Breast epithelium (tissue), 4 donors: ENCODE data around the gene AGAP2. TPM values are rescaled to one million over a fixed set of nuclear protein-coding genes. Genes with fewer than 3 reads are reported as not detected.

ENCODE experiments used
- DNase-seq, 2 donors: peaks; one replicate each; pipeline ENCODE4 v3.0.0-alpha.2; 2019; ENCODE audit warnings: low spot score in 2 of 2
- H3K27ac ChIP-seq, 2 donors: fragments of 200-600 bp; sonication (generic) in 1 of 2; one replicate each; pipeline ENCODE4 v1.5.1; 2016 to 2019; ENCODE audit warnings: mild to moderate bottlenecking in 1 of 2
- H3K27me3 ChIP-seq, 2 donors: fragments of 200-600 bp; sonication (generic) in 1 of 2; one replicate each; pipeline versions ENCODE4 v1.5.1 to v1.6.0; 2017 to 2019; ENCODE audit warnings: control low read depth in 1 of 2, mild to moderate bottlenecking in 1 of 2
- H3K36me3 ChIP-seq: fragments of 200-600 bp; one replicate; pipeline ENCODE4 v1.5.1; 2019
- H3K4me1 ChIP-seq, 2 donors: fragments of 200-600 bp; sonication (generic); one replicate each; pipeline ENCODE4 v1.5.1; 2016 to 2019; ENCODE audit warnings: control low read depth in 1 of 2
- H3K4me3 ChIP-seq, 3 donors: fragments of 200-600 bp; sonication (generic); 1 replicate in 2 of 3; 2 replicates in 1 of 3; pipeline ENCODE4 v1.5.1; 2016 to 2019; ENCODE audit warnings: mild to moderate bottlenecking in 3 of 3, moderate library complexity in 2 of 3
- H3K9me3 ChIP-seq, 2 donors: fragments of 200-600 bp; sonication (generic) in 1 of 2; one replicate each; pipeline ENCODE4 v1.5.1; 2016 to 2019; ENCODE audit warnings: control low read depth in 1 of 2
- POLR2A ChIP-seq: fragments of 450-650 bp; IDR thresholded peaks from one replicate; pipeline ENCODE4 v1.6.1; 2016; ENCODE audit warnings: antibody characterized with exemption, mild to moderate bottlenecking, moderate library complexity
- POLR2AphosphoS5 ChIP-seq, 3 donors: sonication (generic); formaldehyde crosslinking; IDR thresholded peaks; one replicate each; pipeline ENCODE4 v1.6.1; 2017; ENCODE audit warnings: antibody characterized with exemption in 3 of 3
- intact Hi-C: fragments of 100-400 bp; cut with DNase I; formaldehyde crosslinking; loops from one replicate; pipeline ENCODE4 v1.15.1; 2023; ENCODE audit warnings: low total_unique reads
- total RNA-seq, 3 donors: library from RNA; depleted of rRNA; stranded (reverse); fragments of >200 nt; gene quantifications; one replicate each; pipeline ENCODE4 v1.1.0, GENCODE V29; 2016
- TF ChIP-seq, protein P1 (sequence below), 3 donors: fragments of 450-650 bp; IDR thresholded peaks; one replicate each; pipeline ENCODE4 v1.5.1; 2016 to 2017; ENCODE audit warnings: antibody characterized with exemption in 3 of 3, mild to moderate bottlenecking in 3 of 3, moderate library complexity in 3 of 3

AGAP2 gene
- total RNA-seq, 3 donors from 2014 or later, result 1.2 to 1.8 (median 1.6) TPM

DNA sequence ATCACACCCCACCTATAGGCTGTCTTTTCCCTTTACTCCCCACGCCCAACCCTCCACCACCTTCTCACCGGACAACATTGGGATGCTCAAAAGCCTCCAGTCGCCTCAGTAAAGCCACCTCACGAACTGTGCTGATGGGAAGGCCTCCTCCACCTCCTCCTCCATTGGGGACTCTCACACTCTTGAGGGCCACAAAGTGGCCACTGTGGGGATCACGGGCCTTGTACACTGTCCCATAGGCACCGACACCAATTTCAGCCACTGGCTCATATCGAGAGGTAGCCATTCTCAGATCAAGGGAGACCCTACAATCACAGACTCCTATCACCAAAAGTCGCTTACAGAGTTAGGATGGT, 12.9 kb upstream of the AGAP2 start:
- DNase-seq, result no peak
- Histone ChIP-seq H3K27ac (peak overlapping the region; percentile 89 to 94), H3K27me3 (no peaks in the 10 kb centered on the region), H3K4me1 (peaks cover 0 to 18% of the 10 kb centered on the region in 2 donors), H3K36me3 (no peaks in the 10 kb centered on the region), H3K9me3 (no peaks in the 10 kb centered on the region), H3K4me3 (peak overlapping the region; percentile 68 to 85 (median 68))
- intact Hi-C loops, result no loop called here
- TF ChIP-seq POLR2AphosphoS5 (IDR thresholded peaks at IDR 0.05) (no peak), POLR2A (no peak)
- TF ChIP-seq, protein P1, sequence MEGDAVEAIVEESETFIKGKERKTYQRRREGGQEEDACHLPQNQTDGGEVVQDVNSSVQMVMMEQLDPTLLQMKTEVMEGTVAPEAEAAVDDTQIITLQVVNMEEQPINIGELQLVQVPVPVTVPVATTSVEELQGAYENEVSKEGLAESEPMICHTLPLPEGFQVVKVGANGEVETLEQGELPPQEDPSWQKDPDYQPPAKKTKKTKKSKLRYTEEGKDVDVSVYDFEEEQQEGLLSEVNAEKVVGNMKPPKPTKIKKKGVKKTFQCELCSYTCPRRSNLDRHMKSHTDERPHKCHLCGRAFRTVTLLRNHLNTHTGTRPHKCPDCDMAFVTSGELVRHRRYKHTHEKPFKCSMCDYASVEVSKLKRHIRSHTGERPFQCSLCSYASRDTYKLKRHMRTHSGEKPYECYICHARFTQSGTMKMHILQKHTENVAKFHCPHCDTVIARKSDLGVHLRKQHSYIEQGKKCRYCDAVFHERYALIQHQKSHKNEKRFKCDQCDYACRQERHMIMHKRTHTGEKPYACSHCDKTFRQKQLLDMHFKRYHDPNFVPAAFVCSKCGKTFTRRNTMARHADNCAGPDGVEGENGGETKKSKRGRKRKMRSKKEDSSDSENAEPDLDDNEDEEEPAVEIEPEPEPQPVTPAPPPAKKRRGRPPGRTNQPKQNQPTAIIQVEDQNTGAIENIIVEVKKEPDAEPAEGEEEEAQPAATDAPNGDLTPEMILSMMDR (IDR thresholded peaks at IDR 0.05), result no peak

DNA sequence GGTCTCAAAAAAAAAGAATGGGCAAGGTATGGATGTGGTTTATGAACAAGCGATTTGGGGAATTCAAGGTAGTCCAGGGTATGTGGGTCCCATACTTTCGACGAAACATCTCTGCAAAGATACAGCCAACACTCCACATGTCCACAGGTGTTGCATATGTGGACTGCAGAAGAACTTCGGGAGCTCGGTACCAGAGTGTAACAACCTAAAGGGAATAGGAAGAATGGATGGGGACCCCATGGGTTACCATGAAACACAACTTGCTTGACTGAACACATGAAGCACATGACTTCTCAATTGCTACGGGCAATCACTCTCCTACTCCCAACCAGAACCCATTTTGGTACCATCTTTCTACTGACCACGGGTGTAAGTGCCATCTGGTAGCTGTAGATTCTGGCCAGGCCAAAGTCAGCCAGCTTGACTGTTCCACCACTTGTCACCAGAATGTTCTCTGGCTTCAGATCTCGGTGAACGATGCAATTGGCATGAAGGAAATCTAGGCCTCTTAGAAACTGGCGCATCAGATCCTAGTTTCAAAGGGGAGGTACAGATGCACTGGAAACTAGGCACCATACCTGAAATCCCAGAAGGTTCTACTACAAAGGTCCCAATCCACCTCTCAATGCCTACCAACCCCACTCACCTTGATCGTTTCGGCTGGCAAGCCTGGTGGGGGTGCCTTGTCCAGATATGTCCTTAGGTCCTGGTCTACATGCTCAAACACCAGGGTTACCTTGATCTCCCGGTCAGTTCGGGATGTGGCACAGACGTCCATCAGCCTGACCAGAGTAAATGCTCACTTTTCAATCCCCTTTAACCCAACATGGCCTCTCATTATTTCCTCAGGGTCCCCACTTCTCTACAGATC, 12.3 kb upstream of the AGAP2 start:
- Histone ChIP-seq H3K27me3 (no peaks in the 10 kb centered on the region), H3K4me1 (peaks cover 0 to 14% of the 10 kb centered on the region in 2 donors), H3K4me3 (peak overlapping the region; percentile 68 to 85 (median 68)), H3K36me3 (no peaks in the 10 kb centered on the region), H3K27ac (peak overlapping the region; percentile 89 to 94), H3K9me3 (no peaks in the 10 kb centered on the region)
- intact Hi-C loops, result no loop called here
- TF ChIP-seq POLR2AphosphoS5 (IDR thresholded peaks at IDR 0.05), result no peak
- TF ChIP-seq POLR2A, result no peak
- TF ChIP-seq, protein P1 (IDR thresholded peaks at IDR 0.05), result no peak
- no peak for DNase-seq

DNA sequence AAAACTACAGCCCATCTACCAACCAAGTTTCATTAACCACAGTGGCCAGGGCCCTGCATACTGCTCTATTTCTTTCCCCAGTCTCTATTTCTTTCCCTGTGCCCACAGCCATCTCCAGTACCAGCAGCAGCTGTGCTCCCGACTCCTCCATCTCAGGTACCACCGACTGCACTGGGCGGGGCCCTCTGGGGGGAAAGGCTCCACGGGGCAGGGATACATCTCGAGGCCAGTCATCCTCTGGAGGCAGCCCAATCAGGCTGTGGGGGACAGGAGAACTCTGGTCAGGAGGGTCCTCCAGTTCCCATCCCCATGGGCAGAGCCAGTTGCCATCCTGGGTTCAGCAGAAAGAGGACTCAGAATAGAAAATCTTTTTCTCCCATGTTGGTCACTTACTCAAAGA, 10.5 kb upstream of the AGAP2 start:
- H3K4me3 ChIP-seq, result no peak overlapping the region
- H3K27me3 ChIP-seq, result no peaks in the 10 kb centered on the region
- H3K4me1 ChIP-seq, result peaks cover 0 to 17% of the 10 kb centered on the region in 2 donors
- no peak for TF ChIP-seq POLR2A
- no peak for TF ChIP-seq POLR2AphosphoS5 (IDR thresholded peaks at IDR 0.05)
- TF ChIP-seq, protein P1 (IDR thresholded peaks at IDR 0.05), result no peak
- no peak for DNase-seq
- no peaks in the 10 kb centered on the region for H3K36me3 ChIP-seq
- intact Hi-C loops, result no loop called here
- H3K27ac ChIP-seq, result no peak overlapping the region
- H3K9me3 ChIP-seq, result no peaks in the 10 kb centered on the region

DNA sequence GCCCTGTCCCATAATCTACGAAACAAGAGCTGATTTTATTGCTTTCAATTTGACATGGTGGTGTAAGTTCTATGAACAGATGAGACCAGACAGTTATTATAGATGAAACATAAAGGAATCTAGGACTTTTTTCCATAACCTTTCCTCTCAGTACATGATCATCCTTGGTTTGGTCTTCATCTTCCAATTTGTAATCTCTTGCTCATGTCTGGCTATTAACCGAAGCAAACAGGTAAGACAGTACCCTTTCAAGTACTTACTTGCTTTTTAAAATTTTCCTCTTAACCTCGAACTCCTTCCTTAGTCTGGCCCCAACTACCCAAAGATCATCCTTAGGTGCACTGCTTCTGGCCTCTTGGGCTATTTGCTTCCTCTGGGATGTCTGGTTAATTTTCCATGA, 7.5 kb upstream of the AGAP2 start:
- Histone ChIP-seq H3K9me3 (no peaks in the 10 kb centered on the region), H3K27me3 (no peaks in the 10 kb centered on the region), H3K4me1 (peaks cover 0 to 10% of the 10 kb centered on the region in 2 donors), H3K4me3 (peak overlapping the region in 1 of 3 donors; percentile 87), H3K36me3 (no peaks in the 10 kb centered on the region), H3K27ac (peak overlapping the region; percentile 9 to 99)
- intact Hi-C loops, result no loop called here
- TF ChIP-seq POLR2AphosphoS5 (IDR thresholded peaks at IDR 0.05), result no peak
- DNase-seq, result no peak

DNA sequence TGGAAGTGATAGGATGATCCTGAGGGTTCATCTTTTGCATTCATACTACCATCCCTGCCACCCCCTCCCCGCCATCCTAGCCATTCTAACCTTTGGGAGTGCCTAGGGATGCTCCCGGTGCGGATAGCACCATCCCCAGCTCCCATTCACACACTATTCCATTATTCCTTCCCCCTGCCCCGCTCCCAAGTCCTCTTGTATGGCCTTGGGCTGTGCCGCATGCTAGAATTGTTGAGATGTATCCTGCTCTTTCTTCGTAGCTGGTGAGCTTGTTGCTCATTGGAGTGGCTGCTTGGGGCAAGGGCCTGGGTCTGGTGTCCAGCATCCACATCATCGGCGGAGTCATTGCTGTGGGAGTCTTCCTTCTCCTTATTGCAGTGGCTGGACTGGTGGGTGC, 6.9 kb upstream of the AGAP2 start:
- Histone ChIP-seq H3K27me3 (no peaks in the 10 kb centered on the region), H3K4me3 (peak overlapping the region; percentile 86 to 87 (median 87)), H3K9me3 (no peaks in the 10 kb centered on the region), H3K4me1 (peaks cover 0 to 8% of the 10 kb centered on the region in 2 donors), H3K27ac (peak overlapping the region; percentile 99 to 100), H3K36me3 (no peaks in the 10 kb centered on the region)
- TF ChIP-seq, protein P1 (IDR thresholded peaks at IDR 0.05), result no peak
- TF ChIP-seq POLR2AphosphoS5 (IDR thresholded peaks at IDR 0.05) (no peak), POLR2A (no peak)
- intact Hi-C loops, result no loop called here
- no peak for DNase-seq
